GM10266 (cell line): ENCODE measurements around the gene ENPP7.

Experiments used
- DNase-seq: peaks from one replicate; pipeline ENCODE4 v3.0.0; 2012; ENCODE audit errors: extremely low spot score
- TF ChIP-seq, protein P1 (sequence below): IDR thresholded peaks from 2 replicates; pipeline ENCODE4 v1.5.1; 2012; ENCODE audit warnings: mild to moderate bottlenecking, low read depth; ENCODE audit not compliant: control insufficient read depth, insufficient read depth; ENCODE audit errors: missing control alignments

The ENPP7 gene

GRCh38 chr17:79686476-79686875 is 44.3 kb upstream of the ENPP7 start:
- TF ChIP-seq, protein P1, sequence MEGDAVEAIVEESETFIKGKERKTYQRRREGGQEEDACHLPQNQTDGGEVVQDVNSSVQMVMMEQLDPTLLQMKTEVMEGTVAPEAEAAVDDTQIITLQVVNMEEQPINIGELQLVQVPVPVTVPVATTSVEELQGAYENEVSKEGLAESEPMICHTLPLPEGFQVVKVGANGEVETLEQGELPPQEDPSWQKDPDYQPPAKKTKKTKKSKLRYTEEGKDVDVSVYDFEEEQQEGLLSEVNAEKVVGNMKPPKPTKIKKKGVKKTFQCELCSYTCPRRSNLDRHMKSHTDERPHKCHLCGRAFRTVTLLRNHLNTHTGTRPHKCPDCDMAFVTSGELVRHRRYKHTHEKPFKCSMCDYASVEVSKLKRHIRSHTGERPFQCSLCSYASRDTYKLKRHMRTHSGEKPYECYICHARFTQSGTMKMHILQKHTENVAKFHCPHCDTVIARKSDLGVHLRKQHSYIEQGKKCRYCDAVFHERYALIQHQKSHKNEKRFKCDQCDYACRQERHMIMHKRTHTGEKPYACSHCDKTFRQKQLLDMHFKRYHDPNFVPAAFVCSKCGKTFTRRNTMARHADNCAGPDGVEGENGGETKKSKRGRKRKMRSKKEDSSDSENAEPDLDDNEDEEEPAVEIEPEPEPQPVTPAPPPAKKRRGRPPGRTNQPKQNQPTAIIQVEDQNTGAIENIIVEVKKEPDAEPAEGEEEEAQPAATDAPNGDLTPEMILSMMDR: no peak
- DNase-seq: no peak

DNA sequence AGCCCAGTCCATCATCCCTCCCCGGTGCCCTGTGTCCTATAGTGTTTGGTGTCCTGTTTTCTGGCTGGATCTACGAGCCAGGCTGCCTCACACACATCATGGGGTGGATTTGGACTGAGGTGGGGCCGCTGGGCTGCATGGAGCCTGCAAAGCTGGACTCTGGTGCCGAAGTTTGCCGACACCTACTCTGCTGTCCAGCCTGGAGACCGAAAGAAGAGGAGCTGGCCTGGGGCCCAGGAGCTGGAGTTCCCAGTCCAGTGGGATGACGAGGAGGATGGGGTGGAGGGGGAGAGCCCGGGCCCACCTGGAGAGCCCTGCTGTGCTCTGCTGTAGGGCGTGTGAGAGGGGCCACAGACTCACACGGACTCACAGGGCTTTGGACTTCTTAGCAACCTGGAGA is 40.3 kb upstream of the ENPP7 start:
- TF ChIP-seq, protein P1: no peak

GRCh38 chr17:79690988-79691836 is 39.5 kb upstream of the ENPP7 start:
- DNase-seq: no peak
- TF ChIP-seq, protein P1: no peak

More for the DNA sequence above, 40.3 kb upstream of the ENPP7 start:
- no peak for DNase-seq

GRCh38 chr17:79691931-79692330 is 38.8 kb upstream of the ENPP7 start:
- TF ChIP-seq, protein P1: no peak
- DNase-seq: no peak

DNA sequence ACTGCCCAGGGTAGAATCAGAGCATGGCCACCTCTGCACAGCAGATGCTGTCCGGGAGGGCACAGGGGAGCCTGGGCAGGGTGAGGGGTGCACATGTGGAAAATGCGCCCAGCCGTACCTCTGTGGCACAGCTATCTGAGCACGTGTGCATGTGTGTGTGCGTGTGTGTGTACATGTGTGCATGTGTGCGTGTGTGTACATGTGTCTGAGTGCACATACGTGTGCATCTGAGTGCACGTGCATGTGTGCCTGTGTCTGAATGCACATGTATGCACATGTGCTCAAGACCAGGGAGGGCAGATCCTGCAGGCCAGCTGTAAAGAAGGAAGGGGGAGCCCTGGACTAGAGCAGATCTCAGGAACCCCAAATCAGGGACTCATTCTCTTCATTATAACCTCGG is 37.3 kb upstream of the ENPP7 start:
- no peak for DNase-seq
- TF ChIP-seq, protein P1: no peak

- DNase-seq: no peak
- TF ChIP-seq, protein P1: no peak
Measured at GRCh38 chr17:79695293-79695790, 35.4 kb upstream of the ENPP7 start.
